Measurements from ENCODE around the gene SCRN2. TPM values are rescaled to one million over a fixed set of nuclear protein-coding genes. Genes with fewer than 3 reads are reported as not detected.

SCRN2 gene
- polyA plus RNA-seq, 4 donors: 48.7 to 82.3 (median 56.0) TPM

DNA sequence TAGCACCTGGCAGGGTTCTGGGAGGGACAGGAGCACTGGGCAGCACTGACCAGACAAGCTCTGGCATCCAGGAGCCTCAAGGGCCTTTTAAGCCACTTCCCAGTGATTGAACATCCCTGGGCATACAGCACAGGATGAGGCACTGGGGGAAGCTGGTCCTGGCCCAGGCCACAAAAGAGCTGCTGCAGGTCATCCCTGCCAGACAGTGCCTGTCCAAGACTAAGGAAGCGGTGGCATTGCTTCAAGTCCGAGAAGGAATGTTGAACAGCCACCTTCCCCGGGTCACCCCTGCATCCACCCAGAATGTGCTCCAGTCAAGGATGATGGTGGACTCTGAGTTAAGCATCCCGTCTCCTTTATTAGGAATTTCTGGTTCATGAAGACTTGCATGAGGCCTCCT, 18.3 kb downstream of the SCRN2 start:
- DNase-seq (ENCODE audit: low read depth in 4 of 4, low spot score in 2 of 4): no peak

DNA sequence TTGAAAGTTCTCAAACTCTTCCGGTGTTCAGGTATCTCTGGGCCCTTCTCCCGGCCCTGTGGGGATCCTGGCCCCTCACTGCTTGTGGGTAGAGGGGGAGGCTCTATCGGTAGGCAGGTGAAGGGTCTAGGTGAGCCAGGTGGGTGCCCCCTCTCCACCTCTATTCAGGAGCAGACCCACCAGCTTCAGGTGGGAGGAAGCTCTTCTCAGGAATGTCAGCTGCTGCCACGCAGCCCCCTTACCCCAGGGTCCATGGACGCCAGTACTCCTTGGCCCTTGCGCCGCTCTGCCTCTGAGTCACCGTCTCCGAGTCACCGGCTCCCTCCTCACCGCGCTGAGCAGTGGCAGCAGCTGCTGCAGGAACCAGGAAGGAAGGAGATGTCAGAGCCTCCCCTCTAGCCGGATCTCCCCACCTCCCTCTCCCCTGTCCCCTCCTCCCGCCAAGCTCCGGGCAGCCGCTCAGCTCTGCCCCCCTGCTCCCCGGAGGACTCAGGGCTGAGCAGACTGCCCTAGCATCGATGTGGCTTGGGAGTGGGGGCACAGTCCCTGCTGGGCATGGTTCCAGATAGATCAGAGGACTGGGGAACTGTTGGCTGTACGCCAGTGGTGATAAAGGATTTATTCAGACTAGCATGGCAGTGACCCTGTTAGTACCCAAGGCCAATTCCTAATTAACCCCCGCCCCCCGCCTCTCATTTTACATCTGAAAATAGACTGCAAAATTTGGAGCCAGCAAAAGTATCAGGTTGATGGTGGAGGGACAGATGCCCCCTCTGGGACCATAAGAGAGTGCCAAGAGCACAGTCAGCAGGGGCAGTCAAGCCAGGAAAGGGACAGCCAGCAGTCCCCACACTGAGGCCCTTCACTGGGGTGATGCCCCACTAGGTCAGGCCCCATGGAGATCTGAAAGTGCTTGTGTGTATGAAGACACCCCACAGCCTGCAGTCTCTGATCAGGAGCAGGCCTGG, 19.4 kb downstream of the SCRN2 start, which contains the start of gene OSBPL7:
TSS of gene OSBPL7 (minus strand) at position 371 of the 968 bp plus-strand sequence. CDS start 1,516 bp downstream, outside the sequence.
- DNase-seq (ENCODE audit: low read depth in 4 of 4, low spot score in 2 of 4): peak in 3 of 4 donors; percentile 37 to 68 (median 50)

DNA sequence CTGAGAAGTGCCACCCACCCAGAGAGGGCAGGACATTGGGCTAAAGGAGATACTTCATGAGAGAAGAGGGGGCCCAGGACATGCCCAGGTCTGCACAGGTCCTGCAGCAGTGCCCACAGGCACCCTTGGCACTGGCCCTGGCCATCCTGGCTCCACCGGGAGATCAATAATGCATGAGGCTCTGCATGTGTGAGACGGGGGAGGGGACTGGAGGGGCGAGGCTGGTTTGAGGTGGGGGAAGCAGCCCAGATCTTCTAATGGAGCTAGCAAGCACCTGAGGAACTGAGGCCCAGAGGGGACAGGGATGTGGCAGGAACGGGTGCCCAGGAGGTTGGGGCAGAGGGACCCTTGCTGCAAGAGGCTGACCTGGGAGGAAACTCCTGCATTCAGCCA, 20.0 kb downstream of the SCRN2 start:
- no peak for DNase-seq (ENCODE audit: low read depth in 4 of 4, low spot score in 2 of 4)

DNA sequence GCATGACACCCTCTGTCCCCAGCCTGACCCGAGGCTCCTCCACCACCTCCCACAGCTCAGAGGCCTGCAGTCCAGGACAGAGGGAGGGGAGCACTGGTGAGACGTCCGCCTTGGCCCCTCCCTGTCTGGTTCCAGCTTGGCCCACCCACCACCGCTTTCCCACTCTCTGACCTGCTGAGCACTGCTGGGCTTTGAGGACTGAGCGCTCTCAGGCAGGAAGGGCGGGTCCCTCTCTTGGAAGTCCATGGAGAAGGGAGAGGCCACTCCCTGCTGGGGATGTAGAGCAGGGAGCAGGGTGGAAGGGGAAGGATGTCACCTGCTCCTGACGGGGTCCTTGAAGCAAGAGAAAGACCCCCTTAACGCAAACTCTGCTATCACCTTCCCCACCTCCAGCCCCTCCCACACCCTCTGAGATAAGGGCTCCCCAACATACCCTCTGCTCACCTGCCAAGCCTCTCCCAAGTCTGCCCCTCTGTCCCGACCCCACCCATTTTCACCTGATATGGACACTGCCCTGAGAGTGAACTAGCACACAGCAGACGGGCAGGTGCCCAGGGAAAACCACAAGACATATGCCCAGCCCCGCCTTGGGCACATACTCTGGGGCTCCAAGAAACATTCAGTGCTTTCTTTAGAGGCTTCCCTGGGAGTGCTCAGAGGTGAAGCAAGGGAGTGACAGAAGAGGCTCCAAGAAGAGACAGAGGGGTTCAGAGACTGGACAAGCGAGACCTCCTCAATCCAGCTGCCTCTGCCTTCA, 20.9 kb downstream of the SCRN2 start:
- no peak for DNase-seq (ENCODE audit: low read depth in 4 of 4, low spot score in 2 of 4)

DNA sequence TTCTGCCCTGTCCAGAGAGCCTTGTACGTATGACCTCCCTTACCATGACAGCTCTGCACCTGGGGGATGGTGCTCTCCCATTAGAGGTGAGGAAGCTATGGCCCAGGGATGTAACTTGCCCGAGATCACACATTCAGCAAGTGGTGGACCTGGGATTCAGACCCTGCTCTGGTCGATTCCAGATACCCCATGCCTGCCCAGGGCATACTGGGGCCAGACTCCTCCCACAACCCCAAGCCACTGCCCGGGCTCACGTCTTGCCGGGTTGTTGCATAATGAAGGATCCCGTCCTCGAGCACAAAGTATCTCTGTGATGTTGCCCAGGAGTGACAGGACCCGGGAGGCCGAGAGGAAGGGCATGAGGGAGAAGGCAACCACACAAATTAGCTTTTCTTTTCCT, 21.6 kb downstream of the SCRN2 start:
- no peak for DNase-seq (ENCODE audit: low read depth in 4 of 4, low spot score in 2 of 4)

DNA sequence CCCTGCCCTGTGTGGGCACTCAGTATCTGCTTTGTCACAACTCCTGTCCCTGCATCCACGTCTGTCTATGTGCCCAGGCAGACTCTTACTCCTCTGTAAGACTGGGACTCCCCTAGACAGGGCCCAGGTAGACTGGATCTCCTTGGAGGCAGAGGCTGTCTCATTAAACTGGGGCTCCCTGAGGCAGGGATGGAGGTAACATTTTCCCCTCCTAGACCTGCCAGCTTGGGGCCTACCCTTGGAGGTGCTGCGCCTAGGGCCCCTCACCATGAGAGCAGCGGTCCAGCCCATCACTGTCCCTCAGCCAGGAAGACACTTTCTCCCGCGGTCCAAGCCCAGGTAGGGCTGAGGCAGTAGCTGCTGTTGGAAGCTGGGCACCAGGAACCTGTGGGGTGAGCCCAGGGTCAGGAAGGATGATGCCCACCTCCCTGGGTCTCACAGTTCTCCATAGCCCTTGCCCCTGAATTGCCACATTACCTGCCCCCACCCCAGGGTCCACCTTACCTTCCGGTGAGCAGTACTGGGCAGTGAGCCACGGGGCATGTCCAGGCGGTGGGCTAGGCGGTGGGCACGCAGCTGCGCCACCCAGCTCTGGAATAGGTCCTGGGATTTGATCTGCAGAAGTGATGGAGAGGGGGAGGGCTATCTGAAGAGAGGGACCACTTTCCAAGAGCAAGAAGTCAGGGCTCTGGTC, 22.9 kb downstream of the SCRN2 start:
- no peak for DNase-seq (ENCODE audit: low read depth in 4 of 4, low spot score in 2 of 4)

DNA sequence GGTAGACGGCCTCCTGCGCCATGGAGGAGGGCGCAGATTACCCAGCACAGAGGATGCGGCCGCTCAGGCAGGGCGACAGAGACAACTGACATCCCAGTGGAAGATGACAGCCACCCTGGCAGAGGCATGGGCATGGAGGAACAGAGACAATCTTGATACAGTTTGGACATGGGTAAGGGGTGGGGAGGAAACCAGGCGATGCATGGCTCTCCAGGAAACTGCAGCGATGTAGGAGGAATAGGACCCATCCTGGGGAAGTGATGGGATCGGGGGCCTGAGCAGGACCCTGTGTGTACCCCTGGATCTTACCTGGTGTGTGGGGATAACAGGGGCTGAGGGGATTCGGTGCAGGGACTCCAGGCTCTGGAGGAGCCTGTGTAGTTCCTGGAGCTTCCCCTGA, 24.1 kb downstream of the SCRN2 start:
- no peak for DNase-seq (ENCODE audit: low read depth in 4 of 4, low spot score in 2 of 4)

DNA sequence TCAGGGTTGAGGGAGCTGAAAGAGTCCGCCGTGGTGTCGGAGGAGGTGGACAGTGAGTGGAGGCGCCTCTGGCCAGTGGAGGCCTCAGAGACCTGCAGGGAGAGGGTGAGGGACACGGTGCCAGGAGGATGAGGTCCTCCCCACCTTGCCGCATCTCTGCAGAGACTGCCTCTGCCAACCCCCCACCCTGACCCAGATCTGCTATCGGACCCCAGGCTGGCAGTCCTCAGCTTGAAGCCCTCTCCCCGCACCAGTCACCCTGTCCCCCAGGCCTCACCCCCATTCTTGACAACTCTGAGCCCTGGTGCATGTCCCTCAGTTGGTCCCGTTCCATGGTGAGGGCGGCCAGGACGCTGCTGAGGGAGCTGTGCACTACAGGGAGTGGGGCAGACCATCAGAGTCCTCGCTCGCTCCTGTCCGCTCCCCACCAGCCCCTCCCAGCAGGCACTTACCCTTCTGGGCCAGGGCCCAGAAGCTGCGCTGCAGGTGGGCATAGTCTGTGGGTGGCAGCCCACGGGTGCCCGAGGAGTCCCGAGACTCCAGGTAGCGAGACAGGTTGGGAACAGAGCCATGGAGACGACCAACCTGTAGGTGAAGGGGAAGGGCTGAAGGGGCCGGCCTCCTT, 24.9 kb downstream of the SCRN2 start:
- no peak for DNase-seq (ENCODE audit: low read depth in 4 of 4, low spot score in 2 of 4)

DNA sequence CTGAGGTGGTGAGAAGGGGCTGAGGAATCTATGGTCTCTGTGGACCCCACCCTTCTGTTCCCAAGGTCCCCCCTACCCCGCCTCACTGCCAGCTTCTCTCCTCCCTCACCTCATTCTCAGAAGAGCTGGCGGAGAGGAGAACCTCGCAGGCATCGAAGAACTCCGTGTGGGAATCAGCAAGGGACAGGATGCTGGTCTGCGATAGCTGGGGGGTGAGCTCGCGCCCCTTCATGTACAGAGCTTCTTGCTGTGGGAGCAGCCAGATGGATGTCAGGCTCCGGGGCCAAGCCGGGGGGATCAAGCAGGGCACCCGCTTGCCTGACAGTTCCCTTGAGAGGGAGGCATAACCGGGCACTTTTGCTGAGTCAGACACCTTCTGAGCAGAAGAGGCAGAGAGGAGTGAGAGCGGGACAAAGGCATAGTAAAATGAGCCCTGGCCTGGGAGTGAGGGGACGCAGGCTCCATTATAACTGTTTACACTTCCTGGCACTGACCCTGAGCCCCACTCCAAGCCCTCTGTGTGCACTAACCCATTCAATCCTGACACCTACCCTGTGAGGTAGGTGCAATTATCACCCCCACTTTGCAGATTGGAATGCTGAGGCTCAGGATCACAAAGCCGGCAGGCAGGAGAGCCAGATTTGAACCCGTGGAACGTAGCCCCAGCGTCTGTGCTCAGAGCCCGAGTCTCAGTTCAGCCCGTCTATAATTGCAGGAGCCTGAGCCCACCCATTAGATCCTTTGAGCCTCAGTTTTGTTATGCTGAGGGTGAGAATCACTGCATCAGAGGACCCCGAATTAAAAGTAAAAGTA, 25.8 kb downstream of the SCRN2 start:
- no peak for DNase-seq (ENCODE audit: low read depth in 4 of 4, low spot score in 2 of 4)

DNA sequence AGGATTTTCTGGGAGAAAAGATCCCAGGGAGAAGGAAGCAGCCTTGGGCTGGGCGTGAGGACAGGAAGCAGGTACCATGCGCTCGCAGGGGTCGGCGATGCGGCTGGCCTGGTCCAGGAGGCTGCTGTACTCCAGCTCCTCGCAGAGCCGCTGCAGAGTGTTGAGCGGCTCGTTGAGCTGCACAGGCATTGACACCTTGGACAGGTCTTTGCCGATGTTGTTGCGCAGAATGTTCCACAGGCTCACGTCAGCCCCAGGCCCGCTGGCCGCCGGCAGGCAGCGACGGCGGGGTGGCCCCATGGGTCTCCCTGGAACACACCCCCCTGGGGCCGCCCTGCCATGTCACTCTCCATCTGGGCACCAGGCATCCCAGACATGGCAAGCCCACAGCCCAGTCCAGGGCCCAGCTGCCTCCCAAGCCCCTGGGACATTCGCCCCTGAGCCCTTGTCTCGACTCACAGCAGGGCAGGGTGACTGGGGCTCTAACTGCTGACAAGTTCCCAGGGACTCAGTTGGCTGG, 27.5 kb downstream of the SCRN2 start:
- DNase-seq (ENCODE audit: low read depth in 4 of 4, low spot score in 2 of 4): no peak

DNA sequence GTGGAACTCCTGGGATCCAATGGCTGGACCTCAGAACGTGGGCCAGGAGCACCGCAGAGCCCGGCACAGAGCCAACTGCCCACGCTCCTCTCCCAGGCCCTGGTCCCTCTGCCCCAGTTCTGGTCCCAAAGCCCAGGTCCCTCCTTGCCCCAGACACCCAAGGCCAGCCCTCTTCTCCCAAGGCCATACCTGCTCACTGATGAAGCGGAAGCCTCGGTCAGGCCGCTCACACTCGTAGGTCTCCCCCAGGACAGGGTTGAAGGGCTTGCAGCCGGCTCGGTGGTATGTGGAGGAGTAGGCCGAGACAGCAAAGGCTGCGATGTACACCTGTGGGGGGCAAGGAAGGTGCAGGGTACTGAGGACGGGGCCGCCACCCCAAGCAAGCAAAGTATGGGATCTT, 28.0 kb downstream of the SCRN2 start:
- DNase-seq (ENCODE audit: low read depth in 4 of 4, low spot score in 2 of 4): no peak

DNA sequence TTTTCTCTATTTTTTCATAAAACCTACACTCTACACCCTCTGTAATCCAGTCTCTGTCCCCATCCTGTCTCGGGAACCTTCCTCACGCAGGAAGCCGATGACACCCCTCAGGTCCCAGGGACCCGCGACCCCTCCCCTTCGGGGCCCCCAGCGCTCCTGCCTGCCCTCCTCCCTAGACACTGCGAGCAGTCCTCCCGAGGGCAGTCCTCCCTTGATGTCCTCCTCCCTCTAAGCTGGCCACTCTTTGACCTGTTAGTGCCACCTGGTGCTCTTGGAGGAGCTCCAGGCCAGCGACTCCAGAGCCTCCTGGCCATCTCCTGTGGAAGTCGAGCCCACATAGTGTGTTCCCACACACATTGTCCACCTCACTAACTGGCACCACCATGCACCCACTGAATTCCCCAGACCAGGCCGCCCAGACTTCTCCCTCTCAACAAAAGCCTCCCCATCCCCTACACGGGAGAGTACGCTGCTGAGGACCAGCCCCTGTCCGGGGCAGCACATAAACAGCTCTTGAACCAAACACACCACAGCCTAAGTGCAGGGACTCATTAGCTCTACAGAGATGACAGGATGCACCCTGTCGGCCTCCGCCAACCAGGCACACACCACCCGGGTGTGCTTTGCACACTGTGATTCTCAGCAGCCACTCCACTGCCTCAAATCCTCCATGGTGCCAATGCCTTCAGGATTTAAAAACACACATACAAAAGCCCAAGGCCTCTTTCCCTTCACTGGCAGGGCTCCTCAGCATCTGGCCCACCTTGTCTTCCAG, 28.7 kb downstream of the SCRN2 start:
- DNase-seq (ENCODE audit: low read depth in 4 of 4, low spot score in 2 of 4): no peak

DNA sequence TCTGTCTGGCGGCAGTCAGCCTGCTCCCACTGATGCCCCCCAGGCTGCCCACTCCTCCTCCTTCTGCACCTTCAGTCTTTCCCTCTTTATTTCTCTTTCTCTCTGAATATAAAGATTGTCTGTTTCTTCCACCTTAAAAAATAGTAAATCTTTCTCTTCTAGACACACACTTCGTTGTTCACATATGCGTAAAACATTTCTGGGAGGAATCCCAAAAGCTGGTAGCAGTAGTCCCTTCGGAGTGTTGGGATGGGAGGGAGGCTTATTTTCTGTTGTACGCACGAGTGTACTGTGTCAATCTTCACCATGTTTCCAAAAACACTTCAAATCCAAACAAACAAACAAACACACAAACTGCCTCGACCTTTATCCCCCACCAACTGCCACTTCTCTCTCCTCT, 29.4 kb downstream of the SCRN2 start:
- no peak for DNase-seq (ENCODE audit: low read depth in 4 of 4, low spot score in 2 of 4)

DNA sequence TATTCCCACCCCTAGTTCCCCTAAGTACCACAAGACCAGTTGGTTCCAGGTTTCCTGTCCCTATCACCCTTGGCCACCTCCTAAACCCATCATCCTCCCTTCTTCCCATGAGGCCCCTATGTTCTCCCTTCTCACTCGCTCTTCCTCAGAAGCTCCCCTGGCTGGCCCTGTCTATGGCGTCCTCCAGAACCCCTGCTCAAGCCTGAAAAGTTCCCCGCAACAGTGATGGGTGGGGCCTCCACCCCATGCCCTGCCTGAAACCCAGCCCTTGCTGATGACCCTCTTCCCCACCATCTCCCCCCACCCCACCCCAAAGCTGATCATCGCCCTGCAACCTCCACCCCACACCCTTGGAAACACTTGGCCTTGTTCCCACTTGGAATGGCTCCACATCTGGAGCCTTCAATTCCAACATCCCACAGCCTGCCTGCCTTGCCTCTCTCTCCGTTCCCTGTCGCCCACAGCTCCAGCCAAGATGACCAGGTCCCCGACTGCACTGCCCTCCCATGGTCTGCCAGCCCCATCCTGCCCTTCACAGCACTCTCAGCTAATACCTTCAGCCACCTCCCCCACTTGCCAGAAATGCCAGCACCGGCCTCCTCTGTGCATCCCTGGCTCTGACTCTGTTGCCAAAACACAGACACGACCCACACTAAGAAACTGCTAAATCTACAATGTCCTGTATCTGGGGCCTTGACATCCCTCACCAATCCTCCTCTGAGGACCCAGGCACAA, 30.0 kb downstream of the SCRN2 start:
- no peak for DNase-seq (ENCODE audit: low read depth in 4 of 4, low spot score in 2 of 4)

DNA sequence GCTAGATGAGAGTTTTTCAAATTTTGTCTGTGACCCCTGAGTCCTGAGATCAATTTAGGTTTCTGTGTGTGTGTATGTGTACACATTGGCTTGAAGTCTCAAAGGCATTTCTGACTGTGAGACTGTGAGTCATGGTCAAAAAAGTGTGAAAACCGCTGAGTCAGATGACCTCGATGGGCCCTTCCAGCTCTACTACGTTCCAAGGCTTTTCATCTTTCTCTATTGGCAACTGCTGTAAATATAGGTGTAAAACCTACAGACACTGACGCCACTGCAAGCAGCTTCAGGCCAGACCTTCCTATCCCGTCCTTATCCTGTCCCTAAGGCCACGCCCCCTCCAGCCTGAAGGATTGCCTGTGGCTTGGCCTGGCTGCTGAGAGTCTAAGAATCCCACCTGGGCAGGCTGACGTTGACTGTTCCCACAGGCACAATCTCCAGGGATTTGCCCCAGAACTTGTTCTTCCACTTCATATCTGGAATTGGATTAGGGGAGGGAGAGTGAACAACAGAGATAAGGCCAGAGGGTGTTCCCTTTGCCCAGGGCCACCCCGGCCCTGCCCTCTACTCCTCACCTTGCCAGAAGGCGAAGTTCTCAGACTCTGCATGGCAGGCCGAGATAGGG, 30.8 kb downstream of the SCRN2 start:
- DNase-seq (ENCODE audit: low read depth in 4 of 4, low spot score in 2 of 4): no peak

DNA sequence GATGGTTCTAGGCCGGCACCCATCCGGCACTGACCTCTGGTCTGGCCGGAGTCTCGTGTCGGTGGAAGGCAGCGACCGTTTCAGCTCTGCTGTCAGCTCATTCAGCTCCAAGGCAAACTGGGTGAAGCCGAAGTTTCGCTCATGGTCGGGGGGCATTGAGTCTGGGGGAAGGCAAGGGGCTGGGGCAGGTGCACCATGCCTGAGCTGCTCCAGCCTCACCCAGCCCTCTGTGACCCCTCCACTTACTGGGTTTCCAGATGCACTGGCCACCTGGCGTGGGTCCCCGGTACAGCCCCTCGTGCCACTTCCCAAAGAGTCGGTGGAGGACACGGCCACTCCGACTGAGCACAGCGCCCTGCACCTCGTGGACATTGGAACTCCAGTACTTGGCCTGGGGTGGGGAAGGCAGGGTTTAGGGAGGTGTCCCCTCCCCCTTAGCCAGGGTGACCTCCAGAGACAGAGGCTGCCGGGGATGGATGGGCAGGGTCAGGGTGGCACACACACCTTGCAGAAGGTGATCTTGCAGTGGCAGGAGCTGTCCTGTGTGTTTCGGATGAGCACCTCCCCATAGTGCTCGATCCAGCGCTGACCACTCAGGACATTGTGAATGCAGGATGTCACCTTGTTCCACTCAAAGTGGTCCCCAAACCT, 32.1 kb downstream of the SCRN2 start:
- DNase-seq (ENCODE audit: low read depth in 4 of 4, low spot score in 2 of 4): no peak

Measured in left renal cortex interstitium (tissue), 4 donors.